Mesendoderm (in vitro differentiated cells): ENCODE measurements around the gene LDAH.

Source experiments
- DNase-seq: peaks from one replicate; pipeline ENCODE4 v3.0.0; 2013
- H2AK5ac ChIP-seq: 2 replicates; pipeline ENCODE4 v1.6.1; 2013; ENCODE audit warnings: low read length, inconsistent platforms
- H2BK120ac ChIP-seq: 2 replicates; pipeline ENCODE4 v1.6.1; 2013; ENCODE audit warnings: low read depth, mild to moderate bottlenecking, low read length, moderate library complexity, mixed read lengths
- H2BK15ac ChIP-seq: replicated peaks from 2 replicates; pipeline ENCODE4 v1.6.1; 2013; ENCODE audit warnings: low read depth, mild to moderate bottlenecking, moderate library complexity
- H2BK5ac ChIP-seq: 2 replicates; pipeline ENCODE4 v1.6.1; 2013; ENCODE audit warnings: low read length, inconsistent platforms
- H3K18ac ChIP-seq: 2 replicates; pipeline ENCODE4 v1.6.1; 2013; ENCODE audit warnings: mild to moderate bottlenecking, low read length, mixed read lengths
- H3K23ac ChIP-seq: one replicate; pipeline ENCODE4 v1.6.1; 2013; ENCODE audit warnings: low read length
- H3K27ac ChIP-seq: 2 replicates; pipeline ENCODE4 v1.5.1; 2013; ENCODE audit warnings: low read depth, mild to moderate bottlenecking, inconsistent platforms, low read length, moderate library complexity
- H3K27me3 ChIP-seq: 2 replicates; pipeline ENCODE4 v1.6.1; 2013; ENCODE audit warnings: low read length, control low read depth, mild to moderate bottlenecking, inconsistent platforms; ENCODE audit not compliant: insufficient read depth, poor library complexity
- H3K36me3 ChIP-seq: 2 replicates; pipeline ENCODE4 v1.6.1; 2013; ENCODE audit warnings: low read length, inconsistent platforms; ENCODE audit not compliant: control insufficient read depth, insufficient read depth
- H3K4ac ChIP-seq: one replicate; pipeline ENCODE4 v1.6.1; 2013; ENCODE audit warnings: low read depth, mild to moderate bottlenecking, low read length, moderate library complexity
- H3K4me1 ChIP-seq: 2 replicates; pipeline ENCODE4 v1.6.1; 2013; ENCODE audit warnings: low read depth, low read length, inconsistent platforms; ENCODE audit not compliant: control insufficient read depth
- H3K4me2 ChIP-seq: 2 replicates; pipeline ENCODE4 v1.6.1; 2013; ENCODE audit warnings: low read length
- H3K4me3 ChIP-seq: 2 replicates; pipeline ENCODE4 v1.5.1; 2013; ENCODE audit warnings: mild to moderate bottlenecking, low read length
- H3K56ac ChIP-seq: one replicate; pipeline ENCODE4 v1.6.1; 2013; ENCODE audit warnings: low read length
- H3K79me1 ChIP-seq: 2 replicates; pipeline ENCODE4 v1.6.1; 2013; ENCODE audit warnings: low read length, inconsistent platforms
- H3K79me2 ChIP-seq: 2 replicates; pipeline ENCODE4 v1.6.1; 2013; ENCODE audit warnings: mild to moderate bottlenecking, low read length; ENCODE audit not compliant: control insufficient read depth, insufficient read depth
- H3K9ac ChIP-seq: 2 replicates; pipeline ENCODE4 v1.6.1; 2013; ENCODE audit warnings: low read length, inconsistent platforms
- H4K5ac ChIP-seq: one replicate; pipeline ENCODE4 v1.6.1; 2013; ENCODE audit warnings: low read length
- H4K8ac ChIP-seq: one replicate; pipeline ENCODE4 v1.6.1; 2013; ENCODE audit warnings: low read depth, mild to moderate bottlenecking, control low read depth, low read length, moderate library complexity
- WGBS: extraction: QIAGEN DNeasy Blood & Tissue Kit; methylation state at CpG from one replicate; pipeline ENCODE4 v1.1.7; 2013; ENCODE audit warnings: low lambda C conversion rate, missing lambda C conversion rate; ENCODE audit not compliant: insufficient coverage; ENCODE audit errors: extremely low coverage; 5-methylcytosine and 5-hydroxymethylcytosine counted together

The LDAH gene

GRCh38 chr2:20832606-20833005, 9.7 kb upstream of the LDAH start:
- Histone ChIP-seq H2AK5ac (no peak overlapping the region), H3K9ac (no peak overlapping the region), H3K4me1 (no peaks in the 10 kb centered on the region), H3K79me2 (no peaks in the 10 kb centered on the region), H2BK5ac (no peak overlapping the region), H4K8ac (no peak overlapping the region), H3K79me1 (no peaks in the 10 kb centered on the region), H3K4me2 (no peak overlapping the region), H3K27me3 (no peaks in the 10 kb centered on the region), H3K27ac (no peak overlapping the region), H2BK120ac (no peak overlapping the region), H4K5ac (no peak overlapping the region), H3K4ac (no peak overlapping the region), H2BK15ac (no peak overlapping the region), H3K23ac (no peak overlapping the region), H3K36me3 (no peaks in the 10 kb centered on the region), H3K18ac (no peak overlapping the region), H3K56ac (no peak overlapping the region), H3K4me3 (no peak overlapping the region)
- no peak for DNase-seq

GRCh38 chr2:20829861-20830260, 7.0 kb upstream of the LDAH start:
- WGBS: no CpG with 5 or more reads among the region's 1 CpG
- H3K23ac ChIP-seq: no peak overlapping the region
- no peaks in the 10 kb centered on the region for H3K79me1 ChIP-seq
- no peak for DNase-seq
- no peaks in the 10 kb centered on the region for H3K79me2 ChIP-seq
- no peaks in the 10 kb centered on the region for H3K36me3 ChIP-seq
- no peak overlapping the region for H3K4me3 ChIP-seq
- H3K27me3 ChIP-seq: no peaks in the 10 kb centered on the region
- H4K5ac ChIP-seq: no peak overlapping the region
- H2BK15ac ChIP-seq: no peak overlapping the region
- H3K56ac ChIP-seq: no peak overlapping the region
- no peak overlapping the region for H2BK120ac ChIP-seq
- H2BK5ac ChIP-seq: no peak overlapping the region
- H3K4me1 ChIP-seq: no peaks in the 10 kb centered on the region
- H3K4ac ChIP-seq: no peak overlapping the region
- no peak overlapping the region for H3K9ac ChIP-seq
- H4K8ac ChIP-seq: no peak overlapping the region
- H3K4me2 ChIP-seq: no peak overlapping the region
- no peak overlapping the region for H3K18ac ChIP-seq
- no peak overlapping the region for H3K27ac ChIP-seq
- H2AK5ac ChIP-seq: no peak overlapping the region

- H3K4me2 ChIP-seq: no peak overlapping the region
- WGBS: no CpG with 5 or more reads among the region's 5 CpGs
- H3K18ac ChIP-seq: no peak overlapping the region
- H2BK5ac ChIP-seq: no peak overlapping the region
- no peaks in the 10 kb centered on the region for H3K27me3 ChIP-seq
- H3K4me3 ChIP-seq: no peak overlapping the region
- no peak overlapping the region for H4K5ac ChIP-seq
- H3K79me1 ChIP-seq: no peaks in the 10 kb centered on the region
- DNase-seq: no peak
- H2BK15ac ChIP-seq: no peak overlapping the region
- H3K79me2 ChIP-seq: peaks cover 3% of the 10 kb centered on the region
- H3K9ac ChIP-seq: no peak overlapping the region
- no peak overlapping the region for H2AK5ac ChIP-seq
- H3K23ac ChIP-seq: no peak overlapping the region
- no peak overlapping the region for H3K56ac ChIP-seq
- H3K4me1 ChIP-seq: no peaks in the 10 kb centered on the region
- no peak overlapping the region for H3K4ac ChIP-seq
- H3K27ac ChIP-seq: no peak overlapping the region
- H2BK120ac ChIP-seq: no peak overlapping the region
- no peaks in the 10 kb centered on the region for H3K36me3 ChIP-seq
- H4K8ac ChIP-seq: no peak overlapping the region
These were observed 1.0 kb upstream of the LDAH start for GRCh38 chr2:20823917-20824316.

GRCh38 chr2:20818820-20819219, 4.1 kb downstream of the LDAH start:
- no peak overlapping the region for H2BK120ac ChIP-seq
- no peak overlapping the region for H3K4me2 ChIP-seq
- no peak overlapping the region for H2BK5ac ChIP-seq
- no peak overlapping the region for H3K4ac ChIP-seq
- no peak overlapping the region for H3K18ac ChIP-seq
- no peak overlapping the region for H3K9ac ChIP-seq
- no peak overlapping the region for H3K27ac ChIP-seq
- no peak overlapping the region for H2AK5ac ChIP-seq
- H4K8ac ChIP-seq: no peak overlapping the region
- no peak overlapping the region for H2BK15ac ChIP-seq
- H3K27me3 ChIP-seq: no peaks in the 10 kb centered on the region
- no peak for DNase-seq
- H3K4me3 ChIP-seq: no peak overlapping the region
- H3K56ac ChIP-seq: no peak overlapping the region
- peaks cover 10% of the 10 kb centered on the region for H3K79me2 ChIP-seq
- H3K79me1 ChIP-seq: peaks cover 1% of the 10 kb centered on the region
- H3K23ac ChIP-seq: no peak overlapping the region
- H3K4me1 ChIP-seq: no peaks in the 10 kb centered on the region
- no CpG with 5 or more reads among the region's 2 CpGs for WGBS
- H3K36me3 ChIP-seq: no peaks in the 10 kb centered on the region
- no peak overlapping the region for H4K5ac ChIP-seq

GRCh38 chr2:20815216-20815615, 7.7 kb downstream of the LDAH start:
- Histone ChIP-seq H3K18ac (no peak overlapping the region), H3K79me2 (peaks cover 8% of the 10 kb centered on the region), H3K4me1 (no peaks in the 10 kb centered on the region), H2BK5ac (no peak overlapping the region), H3K23ac (no peak overlapping the region), H3K27me3 (no peaks in the 10 kb centered on the region), H3K79me1 (peaks cover 3% of the 10 kb centered on the region), H4K8ac (no peak overlapping the region), H4K5ac (no peak overlapping the region), H3K4ac (no peak overlapping the region), H2BK120ac (no peak overlapping the region), H3K27ac (no peak overlapping the region), H2BK15ac (no peak overlapping the region), H3K56ac (no peak overlapping the region), H3K4me3 (no peak overlapping the region), H2AK5ac (no peak overlapping the region), H3K4me2 (no peak overlapping the region), H3K9ac (no peak overlapping the region), H3K36me3 (no peaks in the 10 kb centered on the region)
- no CpG with 5 or more reads among the region's 1 CpG for WGBS
- DNase-seq: no peak

- H3K4me3 ChIP-seq: no peak overlapping the region
- no peak overlapping the region for H2BK120ac ChIP-seq
- no peak overlapping the region for H2AK5ac ChIP-seq
- no peak overlapping the region for H3K23ac ChIP-seq
- H2BK5ac ChIP-seq: no peak overlapping the region
- H3K4ac ChIP-seq: no peak overlapping the region
- H3K79me2 ChIP-seq: peaks cover 3% of the 10 kb centered on the region
- H3K79me1 ChIP-seq: peaks cover 2% of the 10 kb centered on the region
- no peak overlapping the region for H3K18ac ChIP-seq
- no peak overlapping the region for H3K56ac ChIP-seq
- no peaks in the 10 kb centered on the region for H3K36me3 ChIP-seq
- no CpG with 5 or more reads among the region's 2 CpGs for WGBS
- DNase-seq: no peak
- no peak overlapping the region for H2BK15ac ChIP-seq
- H4K5ac ChIP-seq: no peak overlapping the region
- no peak overlapping the region for H3K9ac ChIP-seq
- H3K27me3 ChIP-seq: no peaks in the 10 kb centered on the region
- H4K8ac ChIP-seq: no peak overlapping the region
- no peaks in the 10 kb centered on the region for H3K4me1 ChIP-seq
- no peak overlapping the region for H3K4me2 ChIP-seq
- H3K27ac ChIP-seq: no peak overlapping the region
These were observed 10.1 kb downstream of the LDAH start for GRCh38 chr2:20812779-20813178.
